Ishikawa (cell line): Measurements from ENCODE around the gene SLC10A7.

ENCODE experiments used
- TAF1 ChIP-seq: IDR thresholded peaks from 2 replicates; pipeline ENCODE4 v1.6.1; 2012; ENCODE audit warnings: low read depth, mild to moderate bottlenecking
- YY1 ChIP-seq: IDR thresholded peaks from 2 replicates; pipeline ENCODE4 v1.6.1; 2012; ENCODE audit warnings: low read depth

DNA sequence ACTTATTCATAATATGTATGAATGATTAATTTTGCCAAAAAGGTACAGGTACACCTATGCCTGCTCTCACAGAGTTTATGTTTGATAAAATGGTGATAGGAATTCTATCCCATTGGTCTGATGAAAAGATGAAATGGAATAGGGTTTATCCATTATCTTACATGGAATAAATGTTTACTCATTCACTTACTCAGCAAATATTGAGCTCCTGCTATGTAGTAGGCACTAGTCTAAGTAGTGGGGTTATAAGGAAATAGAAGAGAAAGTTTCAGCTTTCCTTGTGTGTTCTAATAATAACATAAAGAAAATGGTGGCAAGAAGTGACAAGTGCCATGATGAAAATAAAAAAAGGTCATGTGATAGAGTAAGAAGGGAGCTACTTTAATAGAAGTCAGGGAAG lies 12.4 kb upstream of the SLC10A7 start:
- TF ChIP-seq TAF1 = no peak
- TF ChIP-seq YY1 = no peak
